OCI-LY3 (cell line): Measurements from ENCODE around the gene LMTK3.

ENCODE experiments used
- EZH2phosphoT487 ChIP-seq: fragments of 200-600 bp; shearing (Covaris generic); IDR thresholded peaks from 2 replicates; pipeline ENCODE4 v1.6.1; 2018; ENCODE audit warnings: antibody characterized with exemption, mixed run types, low read depth
- TF ChIP-seq, protein P1 (sequence below): fragments of 200-600, 300-600 bp; sonication (generic); IDR thresholded peaks from 2 replicates; pipeline ENCODE4 v1.5.1; 2014; ENCODE audit warnings: antibody characterized with exemption, low read length, low read depth

DNA sequence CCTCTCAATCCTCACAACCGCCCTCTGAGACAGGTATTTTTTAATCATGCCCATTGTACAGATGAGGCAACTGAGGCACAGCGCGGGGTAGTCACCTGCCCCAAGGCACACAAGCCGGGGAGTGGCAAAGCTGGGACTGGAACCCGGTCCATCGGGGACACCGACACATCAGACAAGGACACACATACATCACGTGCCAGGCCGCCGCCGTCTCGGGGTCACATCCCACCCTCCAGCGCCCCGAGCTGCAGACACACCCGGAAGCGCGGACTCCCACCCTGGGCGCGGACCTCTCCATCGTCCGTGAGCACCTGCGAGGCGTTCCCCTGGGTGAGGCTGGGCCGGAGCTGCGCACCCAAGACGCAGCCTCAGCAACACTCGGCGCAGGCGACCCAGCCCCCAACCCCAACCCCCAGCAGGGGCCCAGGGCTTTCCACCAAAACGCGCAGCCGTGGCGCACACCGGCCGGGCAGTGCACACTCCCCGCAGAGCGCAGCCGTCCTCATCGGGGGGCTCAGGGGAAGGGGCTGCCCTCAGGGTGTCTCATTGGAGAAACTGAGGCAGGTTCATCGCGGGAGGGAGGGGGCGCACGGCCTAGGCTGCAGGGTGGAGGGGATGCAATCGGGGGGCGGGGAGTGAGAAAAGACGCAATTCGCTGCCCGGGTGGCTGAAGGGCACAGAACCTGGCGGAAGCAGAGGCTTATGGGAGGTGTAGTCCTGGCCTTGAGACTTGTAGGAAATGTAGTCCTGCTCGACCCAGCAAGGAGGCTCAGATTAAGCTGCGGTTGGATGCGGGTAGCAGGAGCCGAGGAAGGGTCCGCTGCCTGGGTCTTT lies 1.9 kb upstream of the LMTK3 start:
- TF ChIP-seq, protein P1, sequence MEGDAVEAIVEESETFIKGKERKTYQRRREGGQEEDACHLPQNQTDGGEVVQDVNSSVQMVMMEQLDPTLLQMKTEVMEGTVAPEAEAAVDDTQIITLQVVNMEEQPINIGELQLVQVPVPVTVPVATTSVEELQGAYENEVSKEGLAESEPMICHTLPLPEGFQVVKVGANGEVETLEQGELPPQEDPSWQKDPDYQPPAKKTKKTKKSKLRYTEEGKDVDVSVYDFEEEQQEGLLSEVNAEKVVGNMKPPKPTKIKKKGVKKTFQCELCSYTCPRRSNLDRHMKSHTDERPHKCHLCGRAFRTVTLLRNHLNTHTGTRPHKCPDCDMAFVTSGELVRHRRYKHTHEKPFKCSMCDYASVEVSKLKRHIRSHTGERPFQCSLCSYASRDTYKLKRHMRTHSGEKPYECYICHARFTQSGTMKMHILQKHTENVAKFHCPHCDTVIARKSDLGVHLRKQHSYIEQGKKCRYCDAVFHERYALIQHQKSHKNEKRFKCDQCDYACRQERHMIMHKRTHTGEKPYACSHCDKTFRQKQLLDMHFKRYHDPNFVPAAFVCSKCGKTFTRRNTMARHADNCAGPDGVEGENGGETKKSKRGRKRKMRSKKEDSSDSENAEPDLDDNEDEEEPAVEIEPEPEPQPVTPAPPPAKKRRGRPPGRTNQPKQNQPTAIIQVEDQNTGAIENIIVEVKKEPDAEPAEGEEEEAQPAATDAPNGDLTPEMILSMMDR, result no peak
- no peak for TF ChIP-seq EZH2phosphoT487
